GM10266 (cell line): ENCODE data around the gene CFAP61.
"Not testable (repeated sequence)": the region's sequence is repeated elsewhere in the genome, so short reads cannot be mapped to it uniquely, and the experiment has no call there.

Experiments used
- DNase-seq: peaks from one replicate; pipeline ENCODE4 v3.0.0; 2012; ENCODE audit errors: extremely low spot score
- CTCF ChIP-seq: IDR thresholded peaks from 2 replicates; pipeline ENCODE4 v1.5.1; 2012; ENCODE audit warnings: mild to moderate bottlenecking, low read depth; ENCODE audit not compliant: control insufficient read depth, insufficient read depth; ENCODE audit errors: missing control alignments

The CFAP61 gene

DNA sequence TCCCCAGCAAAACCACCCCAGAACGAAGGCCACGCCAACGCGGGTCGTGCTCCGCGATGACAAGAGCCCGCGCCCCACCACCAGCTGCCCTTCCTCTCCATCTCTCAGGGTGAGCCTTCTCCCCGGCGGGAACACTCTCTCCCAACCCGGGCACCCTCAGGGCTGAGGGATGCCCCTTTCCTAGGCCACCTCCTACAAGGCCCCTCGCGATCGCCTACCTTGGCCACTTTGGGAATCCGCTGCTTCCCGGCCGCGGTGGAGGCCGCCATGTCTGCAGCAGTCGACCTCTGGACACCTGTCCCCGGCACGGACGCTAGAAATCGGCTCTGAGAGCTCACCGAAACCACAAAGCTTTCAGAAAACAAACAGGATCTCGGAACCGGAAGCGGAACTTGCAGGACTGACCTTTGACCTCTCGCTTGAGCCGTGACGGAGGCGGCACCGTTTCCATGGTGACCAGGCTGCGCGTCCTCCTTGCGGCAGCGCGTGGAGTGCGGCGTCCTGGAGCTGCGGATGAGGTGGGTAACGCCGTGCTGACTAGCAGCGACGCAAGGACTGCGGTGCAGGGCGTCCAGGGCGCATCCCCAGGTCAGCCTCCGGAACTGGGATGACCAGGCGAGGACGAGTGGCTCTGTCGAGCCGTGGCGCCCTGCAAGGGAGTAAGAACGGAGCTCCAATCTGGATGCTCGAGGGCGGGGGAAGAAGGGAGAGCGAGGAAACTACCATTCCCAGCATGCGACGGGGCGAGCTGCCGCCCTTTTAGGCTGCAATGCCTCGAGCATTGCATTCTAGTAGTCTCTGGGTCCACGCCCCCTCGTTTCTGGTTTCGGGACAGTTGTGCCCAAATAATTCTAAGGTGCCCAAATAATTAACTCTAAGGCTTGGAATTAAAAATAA is at the start of gene CFAP61, which contains the start of gene CRNKL1:
Gene CFAP61, plus strand, starts transcription at position 459 of the 897 bp plus-strand sequence. CDS start 4,122 bp downstream, outside the sequence.
Gene CRNKL1, minus strand, starts transcription at position 393 of the 897 bp plus-strand sequence. Its CDS starts 124 bp downstream, at position 269.
- TF ChIP-seq CTCF = no peak
- DNase-seq = peak; percentile 87

DNA sequence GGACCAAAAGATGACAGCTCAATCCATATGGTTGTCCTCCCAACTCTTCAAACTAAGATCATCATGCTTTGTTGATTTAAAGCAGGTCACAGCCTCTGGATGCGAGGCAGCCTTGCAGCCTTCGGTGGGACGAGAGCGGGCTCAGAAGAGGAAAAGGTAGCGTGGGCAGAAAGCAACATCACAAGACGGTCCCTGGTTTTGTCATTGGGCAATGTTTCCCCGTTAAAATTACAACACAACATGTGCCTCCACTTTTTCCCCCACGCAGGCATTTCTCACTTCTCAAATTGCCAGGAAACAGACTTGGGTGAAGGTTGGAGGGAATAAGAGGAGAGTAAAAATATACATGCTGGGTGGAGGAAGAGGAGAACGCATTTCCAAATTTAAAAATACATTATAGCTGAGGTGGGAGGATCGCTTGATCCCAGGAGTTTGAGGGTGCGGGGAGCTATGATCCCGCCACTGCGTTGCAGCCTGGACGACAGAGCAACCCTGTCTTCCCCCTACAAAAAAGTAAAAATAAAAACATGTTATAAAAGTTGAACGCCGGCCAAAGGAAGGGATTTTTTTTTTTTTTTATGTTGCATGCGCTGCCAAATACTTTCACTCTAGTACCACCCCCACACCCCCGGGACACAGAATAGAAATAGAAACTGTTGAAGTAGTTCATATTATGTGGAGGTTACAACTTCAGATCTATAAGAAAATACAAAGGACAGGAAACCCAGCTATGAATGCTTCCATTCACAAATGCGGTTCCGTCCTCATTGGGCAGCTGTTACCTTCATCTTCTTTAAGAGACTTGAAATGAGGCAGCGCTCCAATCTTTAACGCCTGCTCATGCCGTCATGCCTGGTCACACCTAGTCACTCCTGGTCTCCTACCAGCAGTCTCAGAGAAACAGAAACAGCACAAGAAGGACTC is 49.0 kb upstream of the CFAP61 start:
- no peak for TF ChIP-seq CTCF
- peak; percentile 40 for DNase-seq

- not testable (repeated sequence) for DNase-seq
These were observed 48.4 kb upstream of the CFAP61 start for GRCh38 chr20:20003955-20004322.

GRCh38 chr20:20005342-20005741 is 47.0 kb upstream of the CFAP61 start:
- TF ChIP-seq CTCF = no peak
- DNase-seq = no peak

DNA sequence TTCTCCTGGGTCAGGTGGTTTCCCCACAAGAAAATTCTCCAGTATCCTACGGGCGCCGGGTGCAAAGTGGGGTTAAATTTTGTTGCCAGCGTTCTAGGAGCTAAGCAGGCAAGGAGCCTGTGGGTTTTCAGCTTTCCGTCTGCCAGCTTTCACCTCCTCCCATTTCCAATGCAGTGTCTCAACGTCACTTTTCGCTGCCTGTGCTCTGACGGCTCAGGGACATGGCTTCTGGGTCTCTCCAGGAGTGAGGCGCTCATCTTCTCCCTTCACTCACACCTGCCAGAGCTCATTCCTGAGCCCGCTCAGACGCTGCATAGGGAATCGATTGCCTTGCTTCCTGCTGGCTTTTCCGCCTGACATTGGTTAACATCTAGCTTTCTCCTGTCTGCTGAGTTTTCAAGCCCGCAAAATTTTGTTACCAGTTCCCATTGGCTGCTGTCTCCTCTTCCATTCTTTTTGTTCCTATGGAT is 42.5 kb upstream of the CFAP61 start:
- no peak for DNase-seq
- no peak for TF ChIP-seq CTCF

- DNase-seq = no peak
- no peak for TF ChIP-seq CTCF
These were observed 41.5 kb upstream of the CFAP61 start for GRCh38 chr20:20010639-20011500.

- no peak for TF ChIP-seq CTCF
- DNase-seq = no peak
These were observed 39.8 kb upstream of the CFAP61 start for GRCh38 chr20:20012541-20012940.
